ENCODE results near the gene SLC9C1. TPM values are rescaled to one million over a fixed set of nuclear protein-coding genes. Genes with fewer than 3 reads are reported as not detected.

Gene SLC9C1
- total and polyA plus RNA-seq, 7 donors, result 0.07 to 0.41 TPM; not detected in 5

DNA sequence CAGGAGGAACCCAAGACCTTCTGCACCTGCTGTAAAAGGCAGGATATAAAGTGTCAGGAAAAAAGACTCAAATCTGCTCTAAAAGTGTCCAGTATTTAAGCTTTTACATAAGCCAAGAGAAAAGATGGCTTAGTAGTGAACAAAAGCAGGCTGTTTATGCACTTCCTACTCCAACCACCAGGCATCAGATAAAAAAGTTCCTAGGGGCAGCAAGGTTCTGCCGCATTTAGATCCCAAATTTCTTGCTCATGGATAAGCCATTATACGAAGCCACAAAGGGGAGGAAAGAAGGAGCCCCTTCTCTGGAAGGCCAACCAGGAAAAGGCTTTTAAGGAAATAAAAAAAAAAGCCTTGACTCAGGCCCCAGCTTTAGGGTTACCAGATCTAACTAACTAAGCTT, 10.6 kb upstream of the SLC9C1 start:
- H3K36me3 ChIP-seq, result no peaks in the 10 kb centered on the region
- no peak for DNase-seq
- peaks cover 0 to 22% (median 16%) of the 10 kb centered on the region in 4 donors for H3K4me1 ChIP-seq
- no peaks in the 10 kb centered on the region for H3K9me3 ChIP-seq
- TF ChIP-seq POLR2A (IDR thresholded peaks at IDR 0.05), result no peak
- TF ChIP-seq, protein P1, sequence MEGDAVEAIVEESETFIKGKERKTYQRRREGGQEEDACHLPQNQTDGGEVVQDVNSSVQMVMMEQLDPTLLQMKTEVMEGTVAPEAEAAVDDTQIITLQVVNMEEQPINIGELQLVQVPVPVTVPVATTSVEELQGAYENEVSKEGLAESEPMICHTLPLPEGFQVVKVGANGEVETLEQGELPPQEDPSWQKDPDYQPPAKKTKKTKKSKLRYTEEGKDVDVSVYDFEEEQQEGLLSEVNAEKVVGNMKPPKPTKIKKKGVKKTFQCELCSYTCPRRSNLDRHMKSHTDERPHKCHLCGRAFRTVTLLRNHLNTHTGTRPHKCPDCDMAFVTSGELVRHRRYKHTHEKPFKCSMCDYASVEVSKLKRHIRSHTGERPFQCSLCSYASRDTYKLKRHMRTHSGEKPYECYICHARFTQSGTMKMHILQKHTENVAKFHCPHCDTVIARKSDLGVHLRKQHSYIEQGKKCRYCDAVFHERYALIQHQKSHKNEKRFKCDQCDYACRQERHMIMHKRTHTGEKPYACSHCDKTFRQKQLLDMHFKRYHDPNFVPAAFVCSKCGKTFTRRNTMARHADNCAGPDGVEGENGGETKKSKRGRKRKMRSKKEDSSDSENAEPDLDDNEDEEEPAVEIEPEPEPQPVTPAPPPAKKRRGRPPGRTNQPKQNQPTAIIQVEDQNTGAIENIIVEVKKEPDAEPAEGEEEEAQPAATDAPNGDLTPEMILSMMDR (IDR thresholded peaks at IDR 0.05), result peak in 2 of 4 experiments; percentile 22 to 30
- TF ChIP-seq POLR2AphosphoS5 (IDR thresholded peaks at IDR 0.05), result no peak
- H3K4me3 ChIP-seq, result peak overlapping the region in 2 of 4 donors; percentile 54 to 55
- peak overlapping the region in 2 of 4 donors; percentile 5 to 41 for H3K27ac ChIP-seq
- intact Hi-C loops (cut with DNase I), result no loop called here
- WGBS, 2 donors, result 84 to 86% methylated on average over 2 of the region's 2 CpGs
- H3K27me3 ChIP-seq, result no peaks in the 10 kb centered on the region

DNA sequence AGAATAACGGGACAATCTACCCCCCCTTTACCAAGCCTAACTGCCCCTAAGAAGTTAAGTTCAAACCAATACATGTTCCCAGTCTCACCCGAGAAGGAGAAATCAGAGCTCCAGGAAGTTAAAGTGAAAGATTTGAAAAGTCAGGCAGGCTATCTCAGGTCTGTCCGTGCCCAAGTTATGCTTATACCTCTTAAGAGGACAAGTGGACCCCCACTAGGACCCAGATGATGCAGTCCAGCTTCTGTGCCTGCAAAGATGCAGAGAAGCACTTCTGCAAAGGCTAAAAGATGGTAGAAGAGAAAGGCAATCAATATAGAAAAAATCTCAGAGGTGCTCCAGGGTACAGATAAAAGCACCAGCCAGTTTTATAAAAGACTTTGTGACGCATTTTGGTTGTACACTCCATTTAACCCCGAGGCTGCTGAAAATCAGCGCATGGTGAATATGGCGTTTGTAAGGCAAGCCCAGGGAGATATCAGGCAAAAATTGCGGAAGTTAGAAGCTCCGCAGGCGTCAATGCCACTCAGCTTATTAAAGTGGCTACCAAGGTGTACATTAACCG, 9.8 kb upstream of the SLC9C1 start:
- peak overlapping the region in 3 of 4 donors; percentile 12 to 41 (median 25) for H3K27ac ChIP-seq
- WGBS, 2 donors, result 15 to 21% methylated on average over 11 of the region's 11 CpGs

DNA sequence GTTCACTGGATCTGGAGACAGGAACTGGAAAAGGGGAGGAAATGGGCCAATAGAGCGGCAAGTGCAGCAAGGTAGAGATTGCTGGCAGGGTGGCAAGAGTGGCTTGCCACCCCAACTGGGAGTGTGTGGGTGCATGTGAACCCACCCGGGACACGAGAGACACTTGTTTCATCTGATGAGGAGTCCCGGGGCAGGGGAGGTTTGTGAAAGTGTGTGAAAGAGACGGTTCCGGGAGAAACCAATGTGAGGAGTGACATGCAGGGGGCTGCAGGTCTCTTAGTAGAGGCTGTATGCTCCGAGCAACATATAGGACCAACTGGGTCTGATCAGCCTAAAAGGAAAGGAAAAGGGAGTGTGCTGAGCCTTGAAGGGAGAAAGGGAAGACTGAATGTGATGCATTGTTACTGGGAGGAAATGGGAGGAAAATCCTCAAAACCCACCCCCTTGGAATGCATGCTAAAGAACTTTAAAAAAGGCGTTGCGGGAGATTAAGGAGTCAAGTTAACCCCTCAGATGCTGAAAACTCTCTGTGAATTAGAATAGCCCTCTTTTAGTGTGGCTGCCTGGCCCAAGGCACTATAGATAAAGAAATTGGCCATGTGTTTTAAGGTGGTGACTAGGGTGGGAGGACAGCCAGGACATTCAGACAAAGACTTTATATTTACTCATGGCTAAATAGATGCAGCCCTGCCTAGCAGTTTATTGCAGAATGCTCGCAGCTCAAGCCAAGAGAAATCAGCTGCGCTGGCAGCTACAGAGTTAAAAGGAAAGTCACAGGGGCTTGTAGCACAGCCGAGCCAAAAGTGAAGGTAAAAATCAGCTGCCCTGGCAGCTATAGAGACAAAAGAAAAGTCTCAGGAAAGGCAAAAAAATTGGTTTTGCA, 9.1 kb upstream of the SLC9C1 start:
- Histone ChIP-seq H3K27ac (peak overlapping the region in 3 of 4 donors; percentile 12 to 41 (median 25)), H3K4me1 (peaks cover 0 to 22% (median 16%) of the 10 kb centered on the region in 4 donors), H3K9me3 (no peaks in the 10 kb centered on the region), H3K4me3 (peak overlapping the region; percentile 32 to 55 (median 52)), H3K36me3 (no peaks in the 10 kb centered on the region), H3K27me3 (no peaks in the 10 kb centered on the region)
- intact Hi-C loops (cut with DNase I), result no loop called here
- WGBS, 2 donors, result 45 to 54% methylated on average over 12 of the region's 12 CpGs
- TF ChIP-seq POLR2AphosphoS5 (IDR thresholded peaks at IDR 0.05), result no peak
- no peak for TF ChIP-seq POLR2A (IDR thresholded peaks at IDR 0.05)
- TF ChIP-seq, protein P1 (IDR thresholded peaks at IDR 0.05), result no peak
- TF ChIP-seq EP300 (IDR thresholded peaks at IDR 0.05), result no peak
- no peak for DNase-seq

More for the DNA sequence above, 9.8 kb upstream of the SLC9C1 start:
- intact Hi-C loops (cut with DNase I), result no loop called here
- Histone ChIP-seq H3K36me3 (no peaks in the 10 kb centered on the region), H3K4me3 (peak overlapping the region; percentile 32 to 55 (median 52)), H3K4me1 (peaks cover 0 to 22% (median 16%) of the 10 kb centered on the region in 4 donors), H3K9me3 (no peaks in the 10 kb centered on the region), H3K27me3 (no peaks in the 10 kb centered on the region)
- no peak for DNase-seq
- TF ChIP-seq POLR2A (IDR thresholded peaks at IDR 0.05), result no peak
- TF ChIP-seq EP300 (IDR thresholded peaks at IDR 0.05), result no peak
- TF ChIP-seq POLR2AphosphoS5 (IDR thresholded peaks at IDR 0.05), result no peak
- TF ChIP-seq, protein P1 (IDR thresholded peaks at IDR 0.05), result no peak

DNA sequence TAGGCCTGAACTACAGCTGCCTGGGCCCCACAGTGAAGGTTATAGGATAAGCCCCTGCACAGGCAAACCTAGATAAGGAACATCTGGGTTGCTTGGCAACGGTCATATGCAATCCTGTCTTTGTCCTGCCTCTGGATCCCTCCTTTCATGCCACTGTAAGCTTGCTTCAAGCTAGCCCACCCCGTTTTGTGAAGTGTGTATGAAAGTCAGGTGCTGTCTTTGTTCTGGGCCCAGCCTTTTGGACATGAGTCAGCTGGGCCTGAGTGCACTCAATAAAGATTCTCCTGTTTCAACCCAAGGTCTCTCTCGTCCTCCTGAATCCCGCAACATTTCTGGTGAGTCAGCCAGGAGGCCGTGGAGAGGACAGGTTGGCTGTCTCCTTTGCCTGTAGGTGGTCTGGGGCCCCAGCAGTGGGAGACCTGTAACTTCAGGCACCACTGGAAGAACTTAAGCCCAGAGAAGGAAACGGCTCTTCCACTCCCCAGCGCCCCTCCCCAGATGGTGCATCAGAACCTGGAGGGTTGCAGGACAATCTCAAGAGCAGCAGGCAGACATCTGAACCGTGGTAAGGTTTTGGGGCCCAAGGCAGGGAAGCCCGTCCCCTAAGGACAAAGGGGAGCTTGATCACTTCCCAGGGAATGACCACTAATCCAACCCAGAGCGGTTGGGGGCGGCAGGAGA, 8.3 kb upstream of the SLC9C1 start:
- no peaks in the 10 kb centered on the region for H3K36me3 ChIP-seq
- DNase-seq, result no peak
- no peak overlapping the region for H3K27ac ChIP-seq
- H3K27me3 ChIP-seq, result no peaks in the 10 kb centered on the region
- no peaks in the 10 kb centered on the region for H3K9me3 ChIP-seq
- peaks cover 0 to 22% (median 16%) of the 10 kb centered on the region in 4 donors for H3K4me1 ChIP-seq
- no peak for TF ChIP-seq POLR2A (IDR thresholded peaks at IDR 0.05)
- TF ChIP-seq EP300 (IDR thresholded peaks at IDR 0.05), result no peak
- TF ChIP-seq, protein P1 (IDR thresholded peaks at IDR 0.05), result no peak
- no peak for TF ChIP-seq POLR2AphosphoS5 (IDR thresholded peaks at IDR 0.05)
- intact Hi-C loops (cut with DNase I), result no loop called here
- H3K4me3 ChIP-seq, result peak overlapping the region in 2 of 4 donors; percentile 50 to 55
- WGBS, 2 donors, result 88 to 92% methylated on average over 11 of the region's 11 CpGs

Data from sigmoid colon (tissue), 7 donors.